ENCODE measurements around the gene TMEM231.
"Not testable (repeated sequence)": the region's sequence is repeated elsewhere in the genome, so short reads cannot be mapped to it uniquely, and the experiment has no call there.

Gene TMEM231

GRCh38 chr16:75529959-75530358 lies 26.1 kb downstream of the TMEM231 start:
- FAIRE-seq, result no peak

- FAIRE-seq, result no peak
Observed at GRCh38 chr16:75529056-75529905, 26.8 kb downstream of the TMEM231 start.

GRCh38 chr16:75527825-75528299 lies 28.2 kb downstream of the TMEM231 start:
- no peak for FAIRE-seq

- no peak for FAIRE-seq
Observed at GRCh38 chr16:75526032-75526790, 29.8 kb downstream of the TMEM231 start.

- no peak for FAIRE-seq
Observed at GRCh38 chr16:75519175-75519574, 36.9 kb downstream of the TMEM231 start.

- not testable (repeated sequence) for FAIRE-seq
Observed at GRCh38 chr16:75516189-75516966, 39.7 kb downstream of the TMEM231 start.

GRCh38 chr16:75514296-75514695 lies 41.8 kb downstream of the TMEM231 start:
- FAIRE-seq, result no peak

- FAIRE-seq, result no peak
Observed at GRCh38 chr16:75506574-75506973, 49.5 kb downstream of the TMEM231 start.

GRCh38 chr16:75506107-75506506 lies 49.9 kb downstream of the TMEM231 start:
- no peak for FAIRE-seq

GRCh38 chr16:75503801-75504200 lies 52.3 kb downstream of the TMEM231 start:
- no peak for FAIRE-seq

GRCh38 chr16:75502916-75503605 lies 53.0 kb downstream of the TMEM231 start:
- FAIRE-seq, result no peak

GRCh38 chr16:75501820-75502219 lies 54.2 kb downstream of the TMEM231 start:
- FAIRE-seq, result not testable (repeated sequence)

- FAIRE-seq, result no peak
Observed at GRCh38 chr16:75501359-75501758, 54.7 kb downstream of the TMEM231 start.

GRCh38 chr16:75498605-75499322 lies 57.3 kb downstream of the TMEM231 start:
- not testable (repeated sequence) for FAIRE-seq

GRCh38 chr16:75497558-75497957 lies 58.5 kb downstream of the TMEM231 start:
- FAIRE-seq, result peak; percentile 65

GRCh38 chr16:75495076-75495674 lies 60.9 kb downstream of the TMEM231 start, which contains the start of gene CHST6:
CHST6 (minus strand) TSS chr16:75495441; CDS start chr16:75479828, 15,613 bp downstream.
- FAIRE-seq, result no peak

- FAIRE-seq, result no peak
Observed at GRCh38 chr16:75494661-75495075, 61.4 kb downstream of the TMEM231 start.

GRCh38 chr16:75494184-75494583 lies 61.9 kb downstream of the TMEM231 start:
- no peak for FAIRE-seq

- no peak for FAIRE-seq
Observed at GRCh38 chr16:75491876-75492275, 64.2 kb downstream of the TMEM231 start.

GRCh38 chr16:75488322-75488721 lies 67.7 kb downstream of the TMEM231 start:
- FAIRE-seq, result no peak

Data from islet of Langerhans (tissue), 1 donor.